ENCODE results near the gene BTBD9. TPM values are rescaled to one million over a fixed set of nuclear protein-coding genes. Genes with fewer than 3 reads are reported as not detected.

Gene BTBD9
- total RNA-seq, 5 donors from 2014 or later (not counting 1 experiment from before 2014, with no cell fraction given): 29.3 to 67.7 (median 38.1) TPM

- H3K27me3 Mint-ChIP-seq: no peaks in the 10 kb centered on the region
- Histone ChIP-seq H3K27ac (ENCODE audit: low read length) (no peak overlapping the region), H3K9me3 (no peaks in the 10 kb centered on the region), H3K4me1 (ENCODE audit: control insufficient read depth in 1 of 2, extremely low read depth in 1 of 2, insufficient read depth in 2 of 2, low read length in 2 of 2) (no peaks in the 10 kb centered on the region), H3K4me3 (ENCODE audit: control insufficient read depth in 1 of 2, extremely low read depth in 1 of 2, low read length in 1 of 2) (no peak overlapping the region), H3K36me3 (ENCODE audit: control insufficient read depth in 2 of 2, extremely low read depth in 1 of 2, insufficient read depth in 1 of 2, low read length in 1 of 2) (no peaks in the 10 kb centered on the region), H3K27me3 (replicated peaks in 1 of 2; ENCODE audit: control insufficient read depth in 2 of 2, extremely low read depth in 1 of 2, insufficient read depth in 2 of 2, low read length in 1 of 2) (no peaks in the 10 kb centered on the region)
- H3K4me1 Mint-ChIP-seq: no peaks in the 10 kb centered on the region
- H3K9me3 Mint-ChIP-seq: no peaks in the 10 kb centered on the region
- H3K27ac Mint-ChIP-seq: no peak overlapping the region
- peaks cover 56% of the 10 kb centered on the region for H3K36me3 Mint-ChIP-seq
- no peak for DNase-seq
- POLR2A ChIA-PET: no interaction called here
- ATAC-seq (replicated peaks in 1 of 4): no peak
- no peak overlapping the region for H3K4me3 Mint-ChIP-seq
- 94% methylated on average over 2 of the region's 3 CpGs for WGBS (ENCODE audit: insufficient coverage)
- CTCF ChIA-PET: no interaction called here
Observed at GRCh38 chr6:38245295-38245694, 394.4 kb downstream of the BTBD9 start.

GRCh38 chr6:38244869-38245268, 394.9 kb downstream of the BTBD9 start:
- H3K27me3 ChIP-seq (replicated peaks in 1 of 2; ENCODE audit: control insufficient read depth in 2 of 2, extremely low read depth in 1 of 2, insufficient read depth in 2 of 2, low read length in 1 of 2): no peaks in the 10 kb centered on the region
- no peak for ATAC-seq (replicated peaks in 1 of 4)
- no peak for DNase-seq
- 100% methylated on average over 1 of the region's 3 CpGs for WGBS (ENCODE audit: insufficient coverage)
- Mint-ChIP-seq H3K4me3 (no peak overlapping the region), H3K9me3 (no peaks in the 10 kb centered on the region), H3K27ac (no peak overlapping the region), H3K4me1 (no peaks in the 10 kb centered on the region), H3K27me3 (no peaks in the 10 kb centered on the region), H3K36me3 (peaks cover 57% of the 10 kb centered on the region)
- ChIA-PET POLR2A (no interaction called here), CTCF (no interaction called here)
- H3K4me1 ChIP-seq (ENCODE audit: control insufficient read depth in 1 of 2, extremely low read depth in 1 of 2, insufficient read depth in 2 of 2, low read length in 2 of 2): no peaks in the 10 kb centered on the region
- H3K36me3 ChIP-seq (ENCODE audit: control insufficient read depth in 2 of 2, extremely low read depth in 1 of 2, insufficient read depth in 1 of 2, low read length in 1 of 2): no peaks in the 10 kb centered on the region
- no peaks in the 10 kb centered on the region for H3K9me3 ChIP-seq
- H3K27ac ChIP-seq (ENCODE audit: low read length): no peak overlapping the region
- H3K4me3 ChIP-seq (ENCODE audit: control insufficient read depth in 1 of 2, extremely low read depth in 1 of 2, low read length in 1 of 2): no peak overlapping the region

- no peak for ATAC-seq (replicated peaks in 1 of 4)
- WGBS (ENCODE audit: insufficient coverage): 93% methylated on average over 3 of the region's 7 CpGs
- H3K36me3 Mint-ChIP-seq: peaks cover 49% of the 10 kb centered on the region
- no peaks in the 10 kb centered on the region for H3K9me3 ChIP-seq
- no peaks in the 10 kb centered on the region for H3K36me3 ChIP-seq (ENCODE audit: control insufficient read depth in 2 of 2, extremely low read depth in 1 of 2, insufficient read depth in 1 of 2, low read length in 1 of 2)
- ChIA-PET CTCF (no interaction called here), POLR2A (no interaction called here)
- no peak overlapping the region for H3K27ac Mint-ChIP-seq
- H3K9me3 Mint-ChIP-seq: no peaks in the 10 kb centered on the region
- H3K4me3 ChIP-seq (ENCODE audit: control insufficient read depth in 1 of 2, extremely low read depth in 1 of 2, low read length in 1 of 2): no peak overlapping the region
- H3K4me1 Mint-ChIP-seq: no peaks in the 10 kb centered on the region
- no peak overlapping the region for H3K4me3 Mint-ChIP-seq
- no peak for DNase-seq
- H3K27ac ChIP-seq (ENCODE audit: low read length): no peak overlapping the region
- H3K4me1 ChIP-seq (ENCODE audit: control insufficient read depth in 1 of 2, extremely low read depth in 1 of 2, insufficient read depth in 2 of 2, low read length in 2 of 2): no peaks in the 10 kb centered on the region
- no peaks in the 10 kb centered on the region for H3K27me3 ChIP-seq (replicated peaks in 1 of 2; ENCODE audit: control insufficient read depth in 2 of 2, extremely low read depth in 1 of 2, insufficient read depth in 2 of 2, low read length in 1 of 2)
- H3K27me3 Mint-ChIP-seq: no peaks in the 10 kb centered on the region
Observed at GRCh38 chr6:38241200-38241871, 398.4 kb downstream of the BTBD9 start.

GRCh38 chr6:38239719-38240451, 399.8 kb downstream of the BTBD9 start:
- POLR2A ChIA-PET: no interaction called here

GRCh38 chr6:38236631-38237030, 403.1 kb downstream of the BTBD9 start:
- ChIA-PET POLR2A (no interaction called here), CTCF (no interaction called here)
- H3K36me3 ChIP-seq (ENCODE audit: control insufficient read depth in 2 of 2, extremely low read depth in 1 of 2, insufficient read depth in 1 of 2, low read length in 1 of 2): no peaks in the 10 kb centered on the region
- peaks cover 19% of the 10 kb centered on the region for H3K36me3 Mint-ChIP-seq
- H3K4me1 ChIP-seq (ENCODE audit: control insufficient read depth in 1 of 2, extremely low read depth in 1 of 2, insufficient read depth in 2 of 2, low read length in 2 of 2): no peaks in the 10 kb centered on the region
- no peak overlapping the region for H3K27ac Mint-ChIP-seq
- no peaks in the 10 kb centered on the region for H3K9me3 ChIP-seq
- H3K27me3 Mint-ChIP-seq: no peaks in the 10 kb centered on the region
- no peaks in the 10 kb centered on the region for H3K27me3 ChIP-seq (replicated peaks in 1 of 2; ENCODE audit: control insufficient read depth in 2 of 2, extremely low read depth in 1 of 2, insufficient read depth in 2 of 2, low read length in 1 of 2)
- H3K4me1 Mint-ChIP-seq: peaks cover 0 to 3% (median 0%) of the 10 kb centered on the region in 3 donors
- H3K4me3 Mint-ChIP-seq: no peak overlapping the region
- DNase-seq (no peak), ATAC-seq (replicated peaks in 1 of 4) (no peak)
- no peak overlapping the region for H3K4me3 ChIP-seq (ENCODE audit: control insufficient read depth in 1 of 2, extremely low read depth in 1 of 2, low read length in 1 of 2)
- no CpG with 5 or more reads among the region's 1 CpG for WGBS (ENCODE audit: insufficient coverage)
- no peaks in the 10 kb centered on the region for H3K9me3 Mint-ChIP-seq
- no peak overlapping the region for H3K27ac ChIP-seq (ENCODE audit: low read length)

More at GRCh38 chr6:38239719-38240451, 399.8 kb downstream of the BTBD9 start:
- DNase-seq: no peak
- no peaks in the 10 kb centered on the region for H3K27me3 ChIP-seq (replicated peaks in 1 of 2; ENCODE audit: control insufficient read depth in 2 of 2, extremely low read depth in 1 of 2, insufficient read depth in 2 of 2, low read length in 1 of 2)
- no peaks in the 10 kb centered on the region for H3K9me3 Mint-ChIP-seq
- no peak overlapping the region for H3K4me3 ChIP-seq (ENCODE audit: control insufficient read depth in 1 of 2, extremely low read depth in 1 of 2, low read length in 1 of 2)
- 81% methylated on average over 3 of the region's 5 CpGs for WGBS (ENCODE audit: insufficient coverage)
- no peaks in the 10 kb centered on the region for H3K9me3 ChIP-seq
- H3K27ac ChIP-seq (ENCODE audit: low read length): no peak overlapping the region
- H3K27me3 Mint-ChIP-seq: no peaks in the 10 kb centered on the region
- ATAC-seq (replicated peaks in 1 of 4): no peak
- H3K4me1 ChIP-seq (ENCODE audit: control insufficient read depth in 1 of 2, extremely low read depth in 1 of 2, insufficient read depth in 2 of 2, low read length in 2 of 2): no peaks in the 10 kb centered on the region
- peaks cover 36% of the 10 kb centered on the region for H3K36me3 Mint-ChIP-seq
- H3K4me1 Mint-ChIP-seq: peaks cover 0 to 3% (median 0%) of the 10 kb centered on the region in 3 donors
- no peaks in the 10 kb centered on the region for H3K36me3 ChIP-seq (ENCODE audit: control insufficient read depth in 2 of 2, extremely low read depth in 1 of 2, insufficient read depth in 1 of 2, low read length in 1 of 2)
- H3K4me3 Mint-ChIP-seq: no peak overlapping the region
- H3K27ac Mint-ChIP-seq: no peak overlapping the region
- CTCF ChIA-PET: no interaction called here

GRCh38 chr6:38234934-38235682, 404.6 kb downstream of the BTBD9 start:
- Mint-ChIP-seq H3K27me3 (no peaks in the 10 kb centered on the region), H3K27ac (no peak overlapping the region), H3K4me1 (peaks cover 0 to 5% (median 5%) of the 10 kb centered on the region in 3 donors), H3K36me3 (peaks cover 19% of the 10 kb centered on the region), H3K9me3 (peaks cover 0 to 5% (median 0%) of the 10 kb centered on the region in 3 donors), H3K4me3 (no peak overlapping the region)
- H3K4me1 ChIP-seq (ENCODE audit: control insufficient read depth in 1 of 2, extremely low read depth in 1 of 2, insufficient read depth in 2 of 2, low read length in 2 of 2): no peaks in the 10 kb centered on the region
- no peaks in the 10 kb centered on the region for H3K27me3 ChIP-seq (replicated peaks in 1 of 2; ENCODE audit: control insufficient read depth in 2 of 2, extremely low read depth in 1 of 2, insufficient read depth in 2 of 2, low read length in 1 of 2)
- no peaks in the 10 kb centered on the region for H3K36me3 ChIP-seq (ENCODE audit: control insufficient read depth in 2 of 2, extremely low read depth in 1 of 2, insufficient read depth in 1 of 2, low read length in 1 of 2)
- no peaks in the 10 kb centered on the region for H3K9me3 ChIP-seq
- CTCF ChIA-PET: no interaction called here
- H3K27ac ChIP-seq (ENCODE audit: low read length): no peak overlapping the region
- ATAC-seq (replicated peaks in 1 of 4): no peak
- no peak for DNase-seq
- no peak overlapping the region for H3K4me3 ChIP-seq (ENCODE audit: control insufficient read depth in 1 of 2, extremely low read depth in 1 of 2, low read length in 1 of 2)
- 86% methylated on average over 1 of the region's 4 CpGs for WGBS (ENCODE audit: insufficient coverage)
- POLR2A ChIA-PET: no interaction called here

All from T-cell (primary cell).